H1 (cell line): ENCODE data around the gene USP10. TPM values are rescaled to one million over a fixed set of nuclear protein-coding genes. Genes with fewer than 3 reads are reported as not detected.

Source experiments
- CTCF ChIA-PET: fragments of 300-600 bp; sonication (Branson Sonifier 250); formaldehyde crosslinking; loops from one replicate; lab custom pipeline; 2021; ENCODE audit not compliant: partially characterized antibody; lab: Charles Lee
- POLR2A ChIA-PET: fragments of 300-600 bp; sonication (Branson Sonifier 250); formaldehyde crosslinking; loops from one replicate; lab custom pipeline; 2021; ENCODE audit warnings: inconsistent platforms; ENCODE audit not compliant: partially characterized antibody; lab: Charles Lee
- DNase-seq, 2 experiments: peaks; one replicate each; pipeline versions ENCODE4 v3.0.0 to v3.0.0-alpha.2; 2010 to 2022; ENCODE audit warnings: low spot score in 2 of 2, low read depth in 1 of 2, mixed read lengths in 1 of 2
- FAIRE-seq: peaks from 2 replicates; lab custom pipeline; 2011; peaks lifted over from hg19 to GRCh38; lab: Jason Lieb, UNC
- H2AFZ ChIP-seq: 2 replicates; pipeline ENCODE4 v1.8.1; 2012; ENCODE audit warnings: low read length, inconsistent platforms
- H2AK5ac ChIP-seq: 2 replicates; pipeline ENCODE4 v1.6.1; 2013; ENCODE audit warnings: low read depth, low read length
- H2BK120ac ChIP-seq: replicated peaks from 2 replicates; pipeline ENCODE3; 2013; ENCODE audit warnings: low read depth, low read length, inconsistent platforms
- H2BK12ac ChIP-seq: 2 replicates; pipeline ENCODE4 v1.6.1; 2013; ENCODE audit warnings: low read depth, low read length
- H2BK15ac ChIP-seq: 2 replicates; pipeline ENCODE4 v1.6.1; 2013; ENCODE audit warnings: low read length
- H2BK20ac ChIP-seq: 2 replicates; pipeline ENCODE4 v1.6.1; 2013; ENCODE audit warnings: low read length
- H2BK5ac ChIP-seq: 2 replicates; pipeline ENCODE4 v1.6.1; 2013; ENCODE audit warnings: low read depth, low read length
- H3K14ac ChIP-seq: 2 replicates; pipeline ENCODE4 v1.6.1; 2013; ENCODE audit warnings: inconsistent platforms; ENCODE audit not compliant: insufficient read length
- H3K18ac ChIP-seq: 2 replicates; pipeline ENCODE4 v1.6.1; 2013; ENCODE audit warnings: low read length; ENCODE audit errors: extremely low read depth
- H3K23ac ChIP-seq: 2 replicates; pipeline ENCODE4 v1.6.1; 2013; ENCODE audit warnings: inconsistent platforms; ENCODE audit not compliant: insufficient read length
- H3K23me2 ChIP-seq: 2 replicates; pipeline ENCODE4 v1.6.1; 2013; ENCODE audit warnings: low read depth, low read length
- H3K27ac ChIP-seq: 2 replicates; pipeline ENCODE4 v1.6.1; 2011; ENCODE audit warnings: low read depth, low read length, inconsistent platforms
- H3K27me3 ChIP-seq, 4 experiments: replicated peaks in 1 of 4; 1 replicate in 1 of 4; 2 replicates in 3 of 4; pipeline versions ENCODE4 v1.6.1 to v1.8.1; 2011 to 2013; ENCODE audit warnings: low read length in 3 of 4, mild to moderate bottlenecking in 3 of 4, inconsistent platforms in 2 of 4, mixed read lengths in 2 of 4, moderate library complexity in 1 of 4; ENCODE audit not compliant: control insufficient read depth in 3 of 4, insufficient read depth in 3 of 4; ENCODE audit errors: extremely low read depth in 1 of 4
- H3K36me3 ChIP-seq, 4 experiments: 2 replicates each; pipeline versions ENCODE4 v1.6.1 to v1.8.1; 2011 to 2013; ENCODE audit warnings: mild to moderate bottlenecking in 4 of 4, low read length in 3 of 4, moderate library complexity in 2 of 4, control low read depth in 1 of 4, inconsistent platforms in 1 of 4; ENCODE audit not compliant: insufficient read depth in 4 of 4, control insufficient read depth in 2 of 4
- H3K4ac ChIP-seq: replicated peaks from 2 replicates; pipeline ENCODE3; 2013; ENCODE audit warnings: low read length, low read depth, mixed read lengths, inconsistent platforms; ENCODE audit not compliant: insufficient read length
- H3K4me1 ChIP-seq, 4 experiments: replicated peaks in 1 of 4; 1 replicate in 1 of 4; 2 replicates in 3 of 4; pipeline versions ENCODE4 v1.6.1 to v1.8.1; 2011 to 2013; ENCODE audit warnings: low read length in 3 of 4, inconsistent platforms in 2 of 4, mixed read lengths in 1 of 4; ENCODE audit not compliant: insufficient read depth in 4 of 4, control insufficient read depth in 3 of 4
- H3K4me2 ChIP-seq, 2 experiments: 2 replicates each; pipeline versions ENCODE4 v1.6.1 to v1.8.1; 2011 to 2013; ENCODE audit warnings: low read depth in 2 of 2, low read length in 2 of 2, control low read depth in 1 of 2, inconsistent platforms in 1 of 2, mild to moderate bottlenecking in 1 of 2; ENCODE audit not compliant: insufficient read depth in 1 of 2
- H3K4me3 ChIP-seq, 4 experiments: fragments of 200-600, 300-600 bp in 1 of 4; sonication (generic), shearing (Covaris generic), sonication (Bioruptor Twin) in 1 of 4; 2 replicates each; pipeline versions ENCODE4 v1.5.1 to v1.8.1; 2011 to 2016; ENCODE audit warnings: low read length in 4 of 4, low read depth in 3 of 4, control low read depth in 2 of 4, inconsistent platforms in 2 of 4, mild to moderate bottlenecking in 2 of 4, mixed read lengths in 1 of 4, moderate library complexity in 1 of 4; ENCODE audit not compliant: insufficient read depth in 2 of 4; ENCODE audit errors: extremely low read depth in 1 of 4
- H3K56ac ChIP-seq: replicated peaks from 2 replicates; pipeline ENCODE3; 2013; ENCODE audit warnings: low read depth, mild to moderate bottlenecking, mixed read lengths, low read length, inconsistent platforms; ENCODE audit not compliant: insufficient read length
- H3K79me1 ChIP-seq: 2 replicates; pipeline ENCODE4 v1.6.1; 2013; ENCODE audit warnings: low read depth, low read length, control low read depth
- H3K79me2 ChIP-seq, 2 experiments: 2 replicates each; pipeline versions ENCODE4 v1.6.1 to v1.8.1; 2012 to 2013; ENCODE audit warnings: low read length in 2 of 2, mild to moderate bottlenecking in 2 of 2, inconsistent platforms in 1 of 2; ENCODE audit not compliant: insufficient read depth in 2 of 2, control insufficient read depth in 1 of 2
- H3K9ac ChIP-seq, 4 experiments: replicated peaks in 1 of 4; 1 replicate in 1 of 4; 2 replicates in 3 of 4; pipeline versions ENCODE4 v1.6.1 to v1.8.1; 2011 to 2013; ENCODE audit warnings: low read depth in 3 of 4, low read length in 3 of 4, control low read depth in 2 of 4, mild to moderate bottlenecking in 2 of 4, moderate library complexity in 2 of 4, inconsistent platforms in 1 of 4; ENCODE audit errors: extremely low read depth in 1 of 4
- H3K9me3 ChIP-seq, 2 experiments: 2 replicates each; pipeline versions ENCODE4 v1.6.1 to v1.8.1; 2012 to 2013; ENCODE audit warnings: mild to moderate bottlenecking in 2 of 2, moderate library complexity in 2 of 2, control low read depth in 1 of 2, inconsistent platforms in 1 of 2, low read depth in 1 of 2, low read length in 1 of 2, mixed read lengths in 1 of 2; ENCODE audit not compliant: insufficient read depth in 2 of 2
- H4K20me1 ChIP-seq, 2 experiments: replicated peaks in 1 of 2; 2 replicates each; pipeline versions ENCODE3 to v1.8.1; 2011 to 2013; ENCODE audit warnings: inconsistent platforms in 2 of 2, low read length in 2 of 2, mild to moderate bottlenecking in 1 of 2; ENCODE audit not compliant: insufficient read depth in 2 of 2, control insufficient read depth in 1 of 2
- H4K5ac ChIP-seq: 2 replicates; pipeline ENCODE4 v1.6.1; 2013; ENCODE audit warnings: low read length, low read depth, mixed read lengths, inconsistent platforms; ENCODE audit not compliant: insufficient read length
- H4K8ac ChIP-seq: 2 replicates; pipeline ENCODE4 v1.8.0; 2013; ENCODE audit warnings: mild to moderate bottlenecking, moderate library complexity, low read length, inconsistent platforms; ENCODE audit not compliant: insufficient read depth; ENCODE audit errors: extremely low read depth
- H4K91ac ChIP-seq: replicated peaks from 2 replicates; pipeline ENCODE3; 2013; ENCODE audit warnings: low read length, mixed read lengths, inconsistent platforms; ENCODE audit not compliant: insufficient read length
- CHD1 ChIP-seq: IDR thresholded peaks from 2 replicates; pipeline ENCODE4 v1.6.1; 2012; ENCODE audit warnings: low read depth, low read length, improper control_type of control experiment
- CREB1 ChIP-seq: IDR thresholded peaks from 2 replicates; pipeline ENCODE4 v1.6.1; 2012; ENCODE audit warnings: inconsistent platforms
- KDM5A ChIP-seq: fragments of 200-600 bp; IDR thresholded peaks from 2 replicates; pipeline ENCODE4 v1.7.1; 2012; ENCODE audit warnings: mild to moderate bottlenecking, low read length, inconsistent platforms, mixed read lengths
- NANOG ChIP-seq: IDR thresholded peaks from 2 replicates; pipeline ENCODE4 v1.6.1; 2011; ENCODE audit warnings: low read length, low read depth, mild to moderate bottlenecking, inconsistent platforms; ENCODE audit not compliant: insufficient read depth, poor library complexity, severe bottlenecking
- SIN3A ChIP-seq, 2 experiments: IDR thresholded peaks in 1 of 2; conservative IDR thresholded peaks in 1 of 2; 2 replicates each; pipeline ENCODE4 v1.6.1; 2011 to 2012; ENCODE audit warnings: low read length in 2 of 2, improper control_type of control experiment in 1 of 2, low read depth in 1 of 2, mild to moderate bottlenecking in 1 of 2
- SP4 ChIP-seq: IDR thresholded peaks from 2 replicates; pipeline ENCODE4 v1.6.1; 2012; ENCODE audit warnings: low read length, inconsistent platforms
- WGBS, 2 experiments: shearing (Covaris generic) in 1 of 2; methylation state at CpG; one replicate each; pipeline versions ENCODE4 v1.1.6 to v1.1.7; 2013 to 2015; ENCODE audit warnings: low lambda C conversion rate in 2 of 2, mixed read lengths in 2 of 2, inconsistent platforms in 1 of 2, low coverage in 1 of 2, missing lambda C conversion rate in 1 of 2; ENCODE audit not compliant: insufficient replicate concordance in 2 of 2, insufficient coverage in 1 of 2, insufficient read length in 1 of 2; ENCODE audit errors: extremely low coverage in 1 of 2, missing lambda C conversion rate in 1 of 2; 5-methylcytosine and 5-hydroxymethylcytosine counted together
- polyA plus RNA-seq, 7 experiments: library from polyadenylated mRNA; depleted of rRNA in 3 of 7; stranded (reverse) in 5 of 7; unstranded in 2 of 7; fragments of >200 nt in 5 of 7; fragments of 200-250 nt in 2 of 7; gene quantifications; 1 replicate in 5 of 7; 2 replicates in 1 of 7; 4 replicates in 1 of 7; pipeline versions ENCODE4 v1.2.1 to v1.2.3, GENCODE V29; 2011 to 2013; ENCODE audit warnings: missing spikeins in 2 of 7, mixed read lengths in 2 of 7
- total RNA-seq: library from RNA; stranded (reverse); fragmentation: NEBNext Ultra II Directional; extraction: Animal tissue kit (Norgen Biotek cat#: 25700); gene quantifications from 2 replicates; pipeline ENCODE4 v1.2.1, GENCODE V29; 2021
- TF ChIP-seq, protein P1 (sequence below): IDR thresholded peaks from 2 replicates; pipeline ENCODE4 v1.6.1; 2012; ENCODE audit warnings: inconsistent platforms
- TF ChIP-seq, protein P2 (sequence below), 3 experiments: IDR thresholded peaks; 1 replicate in 2 of 3; 2 replicates in 1 of 3; pipeline versions ENCODE4 v1.5.1 to v1.6.1; 2011; ENCODE audit warnings: low read length in 3 of 3, mild to moderate bottlenecking in 3 of 3, inconsistent platforms in 2 of 3, low read depth in 1 of 3, moderate library complexity in 1 of 3; ENCODE audit not compliant: insufficient read depth in 1 of 3; ENCODE audit errors: control extremely low read depth in 1 of 3

Gene USP10
- total and polyA plus RNA-seq, 2 of the 8 experiments (the other 6 are each of a cell fraction or from before 2014, with no cell fraction given) = 171 to 195 TPM

DNA sequence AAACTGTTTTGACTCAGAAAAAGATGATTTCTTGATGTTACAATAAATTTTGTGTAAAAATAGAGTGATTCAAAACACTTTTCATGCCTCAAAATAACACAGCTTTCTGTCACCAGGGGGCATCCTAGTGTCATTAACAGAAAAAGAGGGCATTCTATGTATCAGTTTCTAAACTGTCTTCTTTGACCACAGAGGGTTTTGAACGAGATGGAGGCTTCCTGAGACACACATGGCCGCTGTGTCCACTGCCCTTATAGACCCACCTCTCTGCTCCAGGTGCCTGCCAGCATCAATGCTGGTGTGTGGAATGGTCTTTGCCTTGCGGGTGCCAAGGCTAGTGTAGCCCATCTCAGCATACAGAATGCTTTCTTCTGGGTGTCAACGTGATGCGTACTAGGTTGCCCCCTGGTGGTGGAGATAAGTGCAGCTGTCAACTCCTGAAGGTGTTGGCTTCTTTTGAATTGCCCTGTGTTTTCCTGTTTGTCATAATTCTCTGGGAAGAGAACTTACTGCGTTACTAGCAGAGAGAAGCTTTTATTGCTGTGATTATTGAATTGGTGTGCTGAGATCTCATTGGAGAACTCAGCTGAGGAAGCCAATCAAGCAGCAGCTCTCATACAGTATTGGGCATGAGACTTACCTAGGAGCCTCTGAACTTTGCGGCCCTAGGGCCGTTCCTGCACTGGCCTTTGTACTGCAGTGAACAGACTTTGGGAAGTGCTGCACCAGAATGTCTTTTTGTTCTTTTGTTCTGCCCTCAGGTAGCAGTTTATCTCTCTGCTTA is 38.6 kb downstream of the USP10 start:
- peaks cover 9% of the 10 kb centered on the region; the same call in 1 of the 2 replicates for H3K79me1 ChIP-seq
- POLR2A ChIA-PET = interaction anchor here (0.6 to 1.4 kb wide), 7 partner anchors 12 to 116 kb away, joined by 3 to 4 read pairs (median 3); no protein-coding TSS in a partner anchor
- no peak for FAIRE-seq
- H2BK20ac ChIP-seq = no peak overlapping the region
- H2BK120ac ChIP-seq = no peak overlapping the region
- H3K4me2 ChIP-seq = no peak overlapping the region
- no peak overlapping the region for H3K27ac ChIP-seq
- H3K4ac ChIP-seq = no peak overlapping the region
- H3K56ac ChIP-seq = no peak overlapping the region
- H3K23ac ChIP-seq = no peak overlapping the region
- H3K18ac ChIP-seq = no peak overlapping the region
- H2BK5ac ChIP-seq = no peak overlapping the region
- 52% methylated on average over 8 of the region's 8 CpGs; no CpG with 5 or more reads in 1 of the 2 experiments for WGBS, 2 experiments
- H4K91ac ChIP-seq = no peak overlapping the region
- no peak overlapping the region for H3K4me3 ChIP-seq
- H3K36me3 ChIP-seq = peaks cover 0 to 9% (median 3%) of the 10 kb centered on the region in 4 experiments; a peak in 2 of 8 replicates
- H3K27me3 ChIP-seq = no peaks in the 10 kb centered on the region
- H2AFZ ChIP-seq = no peak overlapping the region
- H3K14ac ChIP-seq = no peak overlapping the region
- DNase-seq = peak in 1 of 2 experiments; percentile 91
- no peak overlapping the region for H2BK15ac ChIP-seq
- H3K4me1 ChIP-seq = peaks cover 7 to 22% (median 16%) of the 10 kb centered on the region in 4 experiments
- no peak overlapping the region for H4K8ac ChIP-seq
- no peak overlapping the region for H2AK5ac ChIP-seq
- CTCF ChIA-PET = interaction anchor here (0.6 to 13.2 kb wide), 66 partner anchors 9 to 802 kb away, joined by 3 to 137 read pairs (median 4); no protein-coding TSS in a partner anchor
- no peaks in the 10 kb centered on the region for H3K23me2 ChIP-seq
- peaks cover 7 to 90% of the 10 kb centered on the region in 2 experiments for H3K79me2 ChIP-seq
- peaks cover 20 to 37% of the 10 kb centered on the region in 2 experiments for H4K20me1 ChIP-seq
- H2BK12ac ChIP-seq = no peak overlapping the region
- no peaks in the 10 kb centered on the region for H3K9me3 ChIP-seq
- no peak overlapping the region for H3K9ac ChIP-seq
- H4K5ac ChIP-seq = no peak overlapping the region
- TF ChIP-seq SP4 = no peak
- TF ChIP-seq SIN3A (conservative IDR thresholded peaks at IDR 0.05 in 1 of 2, IDR thresholded peaks at IDR 0.05 in 1 of 2; ENCODE audit: low read depth in 1 of 2, low read length in 2 of 2) = peak; percentile 72 to 85; a peak in 2 of 4 replicates
- TF ChIP-seq, protein P1, sequence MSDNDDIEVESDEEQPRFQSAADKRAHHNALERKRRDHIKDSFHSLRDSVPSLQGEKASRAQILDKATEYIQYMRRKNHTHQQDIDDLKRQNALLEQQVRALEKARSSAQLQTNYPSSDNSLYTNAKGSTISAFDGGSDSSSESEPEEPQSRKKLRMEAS = peak; percentile 21; the same call in 1 of the 2 replicates
- TF ChIP-seq NANOG = no peak
- no peak for TF ChIP-seq CHD1
- TF ChIP-seq, protein P2, sequence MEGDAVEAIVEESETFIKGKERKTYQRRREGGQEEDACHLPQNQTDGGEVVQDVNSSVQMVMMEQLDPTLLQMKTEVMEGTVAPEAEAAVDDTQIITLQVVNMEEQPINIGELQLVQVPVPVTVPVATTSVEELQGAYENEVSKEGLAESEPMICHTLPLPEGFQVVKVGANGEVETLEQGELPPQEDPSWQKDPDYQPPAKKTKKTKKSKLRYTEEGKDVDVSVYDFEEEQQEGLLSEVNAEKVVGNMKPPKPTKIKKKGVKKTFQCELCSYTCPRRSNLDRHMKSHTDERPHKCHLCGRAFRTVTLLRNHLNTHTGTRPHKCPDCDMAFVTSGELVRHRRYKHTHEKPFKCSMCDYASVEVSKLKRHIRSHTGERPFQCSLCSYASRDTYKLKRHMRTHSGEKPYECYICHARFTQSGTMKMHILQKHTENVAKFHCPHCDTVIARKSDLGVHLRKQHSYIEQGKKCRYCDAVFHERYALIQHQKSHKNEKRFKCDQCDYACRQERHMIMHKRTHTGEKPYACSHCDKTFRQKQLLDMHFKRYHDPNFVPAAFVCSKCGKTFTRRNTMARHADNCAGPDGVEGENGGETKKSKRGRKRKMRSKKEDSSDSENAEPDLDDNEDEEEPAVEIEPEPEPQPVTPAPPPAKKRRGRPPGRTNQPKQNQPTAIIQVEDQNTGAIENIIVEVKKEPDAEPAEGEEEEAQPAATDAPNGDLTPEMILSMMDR (IDR thresholded peaks at IDR 0.05; ENCODE audit: control extremely low read depth in 1 of 3, insufficient read depth in 1 of 3, low read depth in 1 of 3, low read length in 3 of 3) = peak; percentile 85 to 91 (median 86)
- TF ChIP-seq KDM5A = no peak
- peak; percentile 67; the same call in 1 of the 2 replicates for TF ChIP-seq CREB1
